GM21515 (cell line): ENCODE measurements around the gene TSEN34.

ENCODE experiments used
- ATAC-seq: cut with Tn5 transposase; IDR thresholded peaks from one replicate; pipeline ENCODE4 v1.9.1; 2021; ENCODE audit not compliant: unreplicated experiment

The TSEN34 gene

GRCh38 chr19:54191011-54191810, at the start of gene TSEN34:
TSS of gene TSEN34 (plus strand) at chr19:54191308. CDS start at chr19:54191365, 57 bp downstream.
- peak; percentile 27 for ATAC-seq

DNA sequence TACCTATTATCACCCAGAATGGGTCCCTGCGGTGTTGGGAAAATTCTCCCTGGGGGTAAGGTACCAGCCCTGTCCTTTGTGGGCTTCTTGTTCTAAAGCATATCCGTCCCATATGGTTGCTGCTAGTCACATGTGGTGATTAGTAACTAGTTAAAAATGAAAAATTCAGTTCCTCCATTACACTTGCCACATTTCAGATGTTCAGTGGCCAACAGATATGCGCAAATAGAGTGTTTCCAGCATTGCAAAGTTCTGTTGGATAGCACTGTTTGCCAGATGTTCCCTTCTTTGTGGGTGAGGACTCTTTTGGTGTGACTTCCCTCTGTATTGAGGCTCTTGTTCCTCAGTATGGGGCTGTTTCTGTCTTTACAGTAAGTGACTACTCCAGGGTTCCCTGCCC, 49.8 kb upstream of the TSEN34 start:
- no peak for ATAC-seq

- ATAC-seq = no peak
These were observed 48.8 kb upstream of the TSEN34 start for GRCh38 chr19:54142166-54142780.

DNA sequence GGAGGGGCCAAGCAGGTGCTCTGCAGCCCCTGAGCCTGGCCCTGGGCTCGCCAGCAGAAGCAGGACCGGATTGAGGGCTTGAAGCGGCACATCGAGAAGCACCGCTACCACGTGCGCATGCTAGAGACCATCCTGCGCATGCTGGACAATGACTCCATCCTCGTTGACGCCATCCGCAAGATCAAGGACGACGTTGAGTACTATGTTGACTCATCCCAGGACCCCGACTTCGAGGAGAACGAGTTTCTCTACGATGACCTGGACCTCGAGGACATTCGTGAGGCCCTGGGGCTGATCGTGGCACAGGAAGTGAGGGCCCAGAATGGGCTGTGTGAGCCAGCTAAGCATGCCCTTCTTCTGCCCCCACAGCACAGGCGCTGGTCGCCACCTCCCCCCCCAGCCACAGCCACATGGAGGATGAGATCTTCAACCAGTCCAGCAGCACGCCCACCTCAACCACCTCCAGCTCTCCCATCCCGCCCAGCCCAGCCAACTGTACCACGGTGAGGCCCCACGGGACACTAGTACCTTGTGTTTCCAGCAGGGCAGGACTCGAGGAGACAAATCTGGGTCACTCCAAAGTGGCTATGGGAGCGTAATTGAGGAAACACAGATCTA, 45.5 kb upstream of the TSEN34 start:
- ATAC-seq = no peak

GRCh38 chr19:54147676-54148075, 43.4 kb upstream of the TSEN34 start:
- ATAC-seq = no peak

GRCh38 chr19:54148158-54148557, 43.0 kb upstream of the TSEN34 start:
- ATAC-seq = no peak

DNA sequence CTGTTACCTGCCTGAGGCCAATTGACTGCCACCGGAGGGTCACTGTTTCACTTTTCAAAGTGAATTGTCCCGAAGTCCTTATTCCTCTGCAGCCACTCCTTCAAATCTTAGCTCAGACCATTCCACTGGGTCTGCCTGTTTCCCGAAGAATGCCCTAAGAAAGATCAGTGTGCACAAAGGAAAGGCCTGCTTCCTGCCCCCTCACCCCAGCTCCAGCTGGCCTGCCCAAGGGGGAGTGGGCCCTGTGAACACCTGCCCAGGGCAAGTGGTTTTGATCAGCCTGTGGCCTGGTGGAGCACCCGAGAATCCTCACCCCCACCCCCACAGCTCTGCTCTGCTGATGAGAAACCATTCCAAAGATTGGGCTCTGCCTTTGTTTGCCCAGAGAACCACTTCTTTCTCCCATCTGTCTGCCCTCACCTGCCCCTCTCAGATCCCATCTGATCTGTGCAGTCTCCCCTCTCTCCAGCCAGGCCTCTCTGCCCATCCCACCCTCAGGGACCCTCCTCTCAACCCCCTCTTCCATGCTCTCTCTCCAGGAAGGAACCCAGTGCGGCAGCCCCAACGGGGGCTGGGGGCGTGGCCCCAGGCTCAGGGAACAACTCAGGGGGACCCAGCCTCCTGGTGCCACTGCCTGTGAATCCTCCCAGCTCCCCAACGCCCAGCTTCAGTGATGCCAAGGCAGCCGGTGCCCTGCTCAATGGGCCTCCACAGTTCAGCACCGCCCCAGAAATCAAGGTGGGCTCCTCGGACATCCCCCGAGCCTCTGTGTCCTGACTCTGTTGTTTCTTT, 41.9 kb upstream of the TSEN34 start:
- ATAC-seq = no peak

- ATAC-seq = no peak
These were observed 39.6 kb upstream of the TSEN34 start for GRCh38 chr19:54151362-54152035.

DNA sequence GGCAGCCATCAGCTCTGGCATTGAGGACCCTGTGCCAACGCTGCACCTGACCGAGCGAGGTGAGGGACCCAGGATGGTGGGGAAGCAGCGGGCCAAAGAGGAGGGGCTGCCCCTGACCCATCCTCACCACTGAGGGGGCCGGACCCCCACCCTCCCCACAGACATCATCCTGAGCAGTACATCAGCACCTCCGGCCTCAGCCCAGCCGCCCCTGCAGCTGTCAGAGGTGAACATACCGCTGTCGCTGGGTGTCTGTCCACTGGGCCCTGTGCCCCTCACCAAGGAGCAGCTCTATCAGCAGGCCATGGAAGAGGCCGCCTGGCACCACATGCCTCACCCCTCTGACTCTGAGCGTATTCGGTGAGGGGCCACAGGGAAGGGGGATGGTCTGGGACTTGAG, 38.8 kb upstream of the TSEN34 start:
- ATAC-seq = no peak

GRCh38 chr19:54152878-54153524, 38.1 kb upstream of the TSEN34 start:
- no peak for ATAC-seq

DNA sequence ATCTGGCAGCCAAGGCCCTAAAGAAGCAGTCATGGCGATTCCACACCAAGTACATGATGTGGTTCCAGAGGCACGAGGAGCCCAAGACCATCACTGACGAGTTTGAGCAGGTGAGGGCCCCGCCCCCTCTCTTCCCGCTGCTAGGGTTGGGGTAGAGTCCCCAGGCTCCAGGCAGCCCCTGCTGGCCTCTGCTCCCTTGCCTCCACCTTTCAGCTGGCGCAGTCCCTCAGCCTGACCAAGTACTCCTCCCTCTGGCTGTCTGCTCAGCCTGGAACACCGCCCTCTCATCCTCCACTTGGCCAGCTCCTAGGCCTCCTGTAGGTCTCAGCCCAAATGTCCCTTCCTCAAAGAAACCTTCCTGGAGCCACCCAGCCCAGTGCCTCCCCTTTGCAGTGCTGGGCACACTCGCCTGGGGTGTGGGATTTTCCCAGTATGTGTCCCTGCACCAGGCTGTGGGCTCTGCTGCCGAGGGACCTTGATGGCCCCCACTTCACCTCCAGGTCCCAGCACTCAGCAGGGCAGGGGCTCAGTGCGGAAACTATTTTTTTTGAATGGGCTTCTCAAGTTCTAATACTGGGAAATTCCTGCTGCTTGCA, 37.3 kb upstream of the TSEN34 start:
- ATAC-seq = no peak

- no peak for ATAC-seq
These were observed 36.3 kb upstream of the TSEN34 start for GRCh38 chr19:54154603-54155345.

DNA sequence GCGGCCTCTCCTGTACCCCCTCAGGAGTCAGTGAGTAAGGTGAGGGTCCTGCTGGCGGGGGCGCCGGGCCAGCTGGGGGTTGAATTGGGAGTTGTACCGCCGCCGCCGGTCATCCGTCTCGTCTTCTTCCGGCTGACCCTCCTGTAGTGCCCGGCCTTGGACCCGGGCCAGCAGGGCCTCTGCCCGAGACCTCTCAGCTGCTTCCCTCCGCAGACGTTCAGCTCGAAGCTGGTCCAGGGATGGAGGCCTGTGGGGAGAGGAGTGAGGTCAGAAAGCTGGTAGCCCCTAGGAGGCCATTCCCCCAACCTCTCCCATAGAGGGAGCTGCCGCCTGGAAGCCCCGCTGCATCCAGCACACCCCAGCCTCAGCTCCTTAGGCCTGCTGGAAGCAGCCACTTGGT, 35.4 kb upstream of the TSEN34 start:
- no peak for ATAC-seq

DNA sequence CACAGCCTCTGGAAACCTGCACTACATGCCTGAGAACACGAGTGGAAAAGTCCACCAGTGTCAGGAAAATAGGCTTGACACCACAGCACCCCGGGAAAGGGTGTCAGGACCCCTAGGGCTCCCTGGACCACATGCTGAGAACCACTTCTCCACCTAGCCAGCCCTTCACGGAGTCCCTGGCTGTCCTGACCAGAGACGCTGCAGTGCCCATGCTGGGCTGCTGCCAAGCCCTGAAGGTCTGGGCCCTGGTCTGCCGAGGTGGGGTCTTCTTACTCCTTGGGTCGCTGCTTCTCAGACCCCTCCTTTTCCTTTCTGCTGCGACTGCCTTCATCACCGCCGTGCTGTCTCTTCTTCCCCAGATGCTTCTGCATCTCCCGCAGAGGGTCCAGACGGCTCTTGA, 34.6 kb upstream of the TSEN34 start:
- ATAC-seq = no peak

DNA sequence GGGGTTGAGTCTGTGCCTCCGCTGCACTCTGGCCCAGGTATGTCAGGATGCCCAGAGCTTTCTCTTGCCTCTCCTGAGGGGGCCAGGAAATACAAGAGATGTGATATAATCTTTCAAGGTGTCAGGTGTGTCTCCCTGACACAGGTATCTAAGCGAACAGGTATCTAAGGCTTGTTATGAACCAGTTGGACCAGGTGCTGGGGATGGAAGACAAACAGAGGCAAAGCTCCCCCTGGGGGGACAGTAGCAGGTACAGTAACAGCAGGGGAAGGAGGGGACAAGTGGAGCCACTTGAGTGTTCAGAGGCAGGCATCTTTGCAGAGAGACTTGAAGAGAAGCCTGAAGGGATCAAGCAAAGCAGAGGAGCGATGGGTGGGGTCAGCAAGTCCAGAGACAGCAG, 34.2 kb upstream of the TSEN34 start:
- ATAC-seq = no peak

GRCh38 chr19:54158812-54159351, 32.2 kb upstream of the TSEN34 start:
- no peak for ATAC-seq

GRCh38 chr19:54159352-54160181, 31.5 kb upstream of the TSEN34 start, which contains the start of gene LENG1:
TSS of gene LENG1 (minus strand) at chr19:54159721. CDS start at chr19:54159695, 26 bp downstream.
- peak; percentile 87 for ATAC-seq
